Mesenchymal stem cell (in vitro differentiated cells and primary cell): Measurements from ENCODE around the gene EVC2.
"Not testable (repeated sequence)": the region's sequence is repeated elsewhere in the genome, so short reads cannot be mapped to it uniquely, and the experiment has no call there.

ENCODE experiments used
- DNase-seq: peaks from one replicate; pipeline ENCODE4 v3.0.0-alpha.2; 2013
- H2AFZ ChIP-seq: one replicate; pipeline ENCODE4 v1.6.1; 2013; ENCODE audit warnings: low read depth, mild to moderate bottlenecking, control low read depth, inconsistent platforms, low read length, moderate library complexity
- H2AK5ac ChIP-seq: 2 replicates; pipeline ENCODE4 v1.6.1; 2013; ENCODE audit warnings: low read length, moderate library complexity, mild to moderate bottlenecking, inconsistent platforms; ENCODE audit not compliant: severe bottlenecking
- H2BK120ac ChIP-seq: one replicate; pipeline ENCODE4 v1.6.1; 2013; ENCODE audit warnings: low read depth, mild to moderate bottlenecking, inconsistent platforms, low read length, moderate library complexity
- H2BK12ac ChIP-seq, 2 experiments: one replicate each; pipeline ENCODE4 v1.6.1; 2013; ENCODE audit warnings: inconsistent platforms in 2 of 2, low read length in 2 of 2, mild to moderate bottlenecking in 2 of 2, moderate library complexity in 2 of 2, control low read depth in 1 of 2
- H2BK15ac ChIP-seq: one replicate; pipeline ENCODE4 v1.6.1; 2013; ENCODE audit warnings: mild to moderate bottlenecking, low read depth, inconsistent platforms; ENCODE audit not compliant: poor library complexity, severe bottlenecking
- H2BK5ac ChIP-seq: 2 replicates; pipeline ENCODE4 v1.6.1; 2013; ENCODE audit warnings: low read depth, mild to moderate bottlenecking, low read length, control low read depth, inconsistent platforms; ENCODE audit not compliant: poor library complexity, severe bottlenecking
- H3K14ac ChIP-seq, 2 experiments: one replicate each; pipeline ENCODE4 v1.6.1; 2013; ENCODE audit warnings: inconsistent platforms in 2 of 2, low read length in 2 of 2, control low read depth in 1 of 2, mild to moderate bottlenecking in 1 of 2, moderate library complexity in 1 of 2
- H3K18ac ChIP-seq, 2 experiments: one replicate each; pipeline ENCODE4 v1.6.1; 2013; ENCODE audit warnings: inconsistent platforms in 2 of 2, low read length in 2 of 2, control low read depth in 1 of 2, low read depth in 1 of 2, mild to moderate bottlenecking in 1 of 2
- H3K23ac ChIP-seq, 2 experiments: one replicate each; pipeline ENCODE4 v1.6.1; 2013; ENCODE audit warnings: inconsistent platforms in 2 of 2, low read length in 2 of 2, mild to moderate bottlenecking in 2 of 2, moderate library complexity in 2 of 2, control low read depth in 1 of 2
- H3K27ac ChIP-seq: 2 replicates; pipeline ENCODE4 v1.5.1; 2013; ENCODE audit warnings: mild to moderate bottlenecking, moderate library complexity, low read length, control low read depth, inconsistent platforms; ENCODE audit not compliant: poor library complexity, severe bottlenecking
- H3K27me3 ChIP-seq, 2 experiments: 2 replicates each; pipeline versions ENCODE4 v1.6.1 to v1.7.0; 2013; ENCODE audit warnings: low read length in 2 of 2, mild to moderate bottlenecking in 2 of 2, moderate library complexity in 2 of 2, control low read depth in 1 of 2, inconsistent platforms in 1 of 2; ENCODE audit not compliant: control insufficient read depth in 1 of 2, insufficient read depth in 1 of 2
- H3K36me3 ChIP-seq, 2 experiments: 2 replicates each; pipeline versions ENCODE4 v1.6.1 to v1.7.0; 2013; ENCODE audit warnings: low read length in 2 of 2, control low read depth in 1 of 2, inconsistent platforms in 1 of 2, low read depth in 1 of 2, mild to moderate bottlenecking in 1 of 2; ENCODE audit not compliant: insufficient read depth in 2 of 2, control insufficient read depth in 1 of 2
- H3K4ac ChIP-seq, 2 experiments: one replicate each; pipeline ENCODE4 v1.6.1; 2013; ENCODE audit warnings: inconsistent platforms in 2 of 2, low read length in 2 of 2, mild to moderate bottlenecking in 2 of 2, moderate library complexity in 2 of 2, control low read depth in 1 of 2, low read depth in 1 of 2
- H3K4me1 ChIP-seq: 2 replicates; pipeline ENCODE4 v1.6.1; 2013; ENCODE audit warnings: low read depth, low read length, control low read depth; ENCODE audit not compliant: control insufficient read depth, insufficient read depth
- H3K4me2 ChIP-seq: 2 replicates; pipeline ENCODE4 v1.6.1; 2013; ENCODE audit warnings: low read length, mild to moderate bottlenecking, inconsistent platforms; ENCODE audit not compliant: poor library complexity, severe bottlenecking
- H3K4me3 ChIP-seq, 2 experiments: 2 replicates each; pipeline versions ENCODE4 v1.5.1 to v1.7.0; 2013; ENCODE audit warnings: low read length in 2 of 2, mild to moderate bottlenecking in 2 of 2, control low read depth in 1 of 2, low read depth in 1 of 2; ENCODE audit not compliant: insufficient read depth in 1 of 2
- H3K79me1 ChIP-seq: replicated peaks from 2 replicates; pipeline ENCODE4 v1.6.1; 2013; ENCODE audit warnings: mild to moderate bottlenecking, control low read depth, low read length, inconsistent platforms; ENCODE audit not compliant: poor library complexity, severe bottlenecking
- H3K9ac ChIP-seq: 2 replicates; pipeline ENCODE4 v1.7.0; 2013; ENCODE audit warnings: mild to moderate bottlenecking, low read length, moderate library complexity
- H3K9me3 ChIP-seq: 2 replicates; pipeline ENCODE4 v1.7.0; 2013; ENCODE audit warnings: mild to moderate bottlenecking, low read length; ENCODE audit not compliant: control insufficient read depth
- H4K8ac ChIP-seq: one replicate; pipeline ENCODE4 v1.6.1; 2013; ENCODE audit warnings: inconsistent platforms, mild to moderate bottlenecking, low read length, moderate library complexity
- H4K91ac ChIP-seq: one replicate; pipeline ENCODE4 v1.6.1; 2013; ENCODE audit warnings: mild to moderate bottlenecking, low read length, inconsistent platforms
- WGBS: methylation state at CpG from one replicate; pipeline ENCODE4 v1.1.7; 2013; ENCODE audit warnings: mixed read lengths; 5-methylcytosine and 5-hydroxymethylcytosine counted together

Gene EVC2

GRCh38 chr4:5728412-5728811, 20.1 kb upstream of the EVC2 start:
- H2BK15ac ChIP-seq, H3K9ac ChIP-seq, H2BK120ac ChIP-seq, H3K4ac ChIP-seq, H3K23ac ChIP-seq, H4K8ac ChIP-seq, H3K27ac ChIP-seq, H3K14ac ChIP-seq, H4K91ac ChIP-seq, H2AK5ac ChIP-seq, H3K9me3 ChIP-seq, H3K27me3 ChIP-seq, H2BK12ac ChIP-seq, DNase-seq, H2BK5ac ChIP-seq, H2AFZ ChIP-seq, H3K4me3 ChIP-seq, H3K18ac ChIP-seq, H3K4me2 ChIP-seq: not testable (repeated sequence)
- Histone ChIP-seq H3K79me1 (peaks cover 35% of the 10 kb centered on the region), H3K36me3 (peaks cover 43 to 74% of the 10 kb centered on the region in 2 experiments), H3K4me1 (peaks cover 12% of the 10 kb centered on the region)
- WGBS: 71% methylated on average over 1 of the region's 2 CpGs

- Histone ChIP-seq H3K27ac (no peak overlapping the region), H3K9ac (no peak overlapping the region), H3K4me1 (peaks cover 36% of the 10 kb centered on the region), H3K27me3 (no peaks in the 10 kb centered on the region), H3K18ac (no peak overlapping the region), H3K4me3 (no peak overlapping the region), H3K9me3 (no peaks in the 10 kb centered on the region), H4K8ac (no peak overlapping the region), H2BK120ac (no peak overlapping the region), H3K4ac (no peak overlapping the region), H2AFZ (no peak overlapping the region), H2BK12ac (no peak overlapping the region), H3K14ac (no peak overlapping the region), H3K79me1 (peaks cover 23% of the 10 kb centered on the region), H2BK15ac (no peak overlapping the region), H2AK5ac (peak overlapping the region; percentile 40), H2BK5ac (no peak overlapping the region), H4K91ac (no peak overlapping the region), H3K23ac (no peak overlapping the region), H3K36me3 (peaks cover 20 to 64% of the 10 kb centered on the region in 2 experiments), H3K4me2 (no peak overlapping the region)
- DNase-seq: peak; percentile 15
- WGBS: 88% methylated on average over 5 of the region's 7 CpGs
Measured at GRCh38 chr4:5724377-5724776, 16.0 kb upstream of the EVC2 start.

GRCh38 chr4:5722328-5722727, 14.0 kb upstream of the EVC2 start:
- no peaks in the 10 kb centered on the region for H3K9me3 ChIP-seq
- DNase-seq: peak; percentile 49
- H2BK12ac ChIP-seq: no peak overlapping the region
- peaks cover 22 to 74% of the 10 kb centered on the region in 2 experiments for H3K36me3 ChIP-seq
- H3K79me1 ChIP-seq: peaks cover 25% of the 10 kb centered on the region
- 22% methylated on average over 1 of the region's 4 CpGs for WGBS
- H3K27ac ChIP-seq: peak overlapping the region; percentile 97
- no peak overlapping the region for H2BK5ac ChIP-seq
- H4K8ac ChIP-seq: no peak overlapping the region
- no peak overlapping the region for H2AK5ac ChIP-seq
- H3K4ac ChIP-seq: no peak overlapping the region
- no peak overlapping the region for H3K14ac ChIP-seq
- H2BK120ac ChIP-seq: no peak overlapping the region
- H3K4me2 ChIP-seq: no peak overlapping the region
- no peak overlapping the region for H4K91ac ChIP-seq
- H3K23ac ChIP-seq: no peak overlapping the region
- no peak overlapping the region for H3K4me3 ChIP-seq
- H3K18ac ChIP-seq: no peak overlapping the region
- no peak overlapping the region for H2AFZ ChIP-seq
- H2BK15ac ChIP-seq: no peak overlapping the region
- H3K27me3 ChIP-seq: no peaks in the 10 kb centered on the region
- peaks cover 43% of the 10 kb centered on the region for H3K4me1 ChIP-seq
- peak overlapping the region; percentile 47 for H3K9ac ChIP-seq

- H3K9me3 ChIP-seq: no peaks in the 10 kb centered on the region
Measured at GRCh38 chr4:5721923-5722322, 13.6 kb upstream of the EVC2 start.

More at GRCh38 chr4:5721923-5722322, 13.6 kb upstream of the EVC2 start:
- Histone ChIP-seq H3K4me2 (peak overlapping the region; percentile 29), H3K4ac (no peak overlapping the region), H4K8ac (no peak overlapping the region), H2BK120ac (no peak overlapping the region), H3K4me3 (no peak overlapping the region), H3K9ac (peak overlapping the region; percentile 47), H2BK5ac (peak overlapping the region; percentile 49), H3K79me1 (peaks cover 25% of the 10 kb centered on the region), H4K91ac (peak overlapping the region; percentile 29), H3K36me3 (peaks cover 22 to 75% of the 10 kb centered on the region in 2 experiments), H2AK5ac (peak overlapping the region; percentile 96), H3K23ac (no peak overlapping the region), H2BK15ac (no peak overlapping the region), H3K18ac (no peak overlapping the region), H3K14ac (peak overlapping the region in 1 of 2 experiments; percentile 70), H3K4me1 (peaks cover 43% of the 10 kb centered on the region), H3K27me3 (no peaks in the 10 kb centered on the region), H2AFZ (no peak overlapping the region), H3K27ac (peak overlapping the region; percentile 97), H2BK12ac (peak overlapping the region in 1 of 2 experiments; percentile 23)
- 87% methylated on average over 5 of the region's 5 CpGs for WGBS
- DNase-seq: no peak
